SJSA1 (cell line): Measurements from ENCODE around the gene KRTAP10-8. TPM values are rescaled to one million over a fixed set of nuclear protein-coding genes. Genes with fewer than 3 reads are reported as not detected.
"Not testable (repeated sequence)": the region's sequence is repeated elsewhere in the genome, so short reads cannot be mapped to it uniquely, and the experiment has no call there.

Source experiments
- DNase-seq, 2 experiments: peaks; one replicate each; pipeline ENCODE4 v3.0.0-alpha.2; 2015 to 2020; ENCODE audit warnings: low spot score in 2 of 2, low read depth in 1 of 2
- H3K27ac ChIP-seq: fragments of 250-450 bp; sonication (Bioruptor Pico); 2 replicates; pipeline ENCODE4 v1.5.1; 2020; ENCODE audit warnings: mild to moderate bottlenecking, moderate library complexity
- H3K27me3 ChIP-seq: fragments of 250-450 bp; sonication (Bioruptor Pico); replicated peaks from 2 replicates; pipeline ENCODE4 v1.5.1; 2020; ENCODE audit warnings: mild to moderate bottlenecking, moderate library complexity
- H3K36me3 ChIP-seq: fragments of 250-450 bp; sonication (Bioruptor Pico); 2 replicates; pipeline ENCODE4 v1.5.1; 2020; ENCODE audit warnings: mild to moderate bottlenecking
- H3K4me1 ChIP-seq: fragments of 250-450 bp; sonication (Bioruptor Pico); replicated peaks from 2 replicates; pipeline ENCODE4 v1.6.1; 2021; ENCODE audit warnings: mild to moderate bottlenecking
- H3K4me3 ChIP-seq: fragments of 250-450 bp; sonication (Bioruptor Pico); 2 replicates; pipeline ENCODE4 v1.5.1; 2020; ENCODE audit warnings: mild to moderate bottlenecking
- H3K9me3 ChIP-seq: fragments of 250-450 bp; sonication (Bioruptor Pico); replicated peaks from 2 replicates; pipeline ENCODE4 v1.5.1; 2020; ENCODE audit warnings: mild to moderate bottlenecking
- total RNA-seq: library from RNA; depleted of rRNA; stranded (reverse); fragments of >200 nt; shearing (Covaris generic); gene quantifications from 2 replicates; pipeline ENCODE4 v1.2.3, GENCODE V29; 2014; rRNA removed

The KRTAP10-8 gene
- total RNA-seq, 1 experiment from 2014 or later = not detected

- Histone ChIP-seq H3K4me3 (no peak overlapping the region), H3K9me3 (0 out of 2 replicates have a peak, but pooled peaks cover 4% of the 10 kb centered on the region), H3K36me3 (no peaks in the 10 kb centered on the region), H3K4me1 (no peaks in the 10 kb centered on the region; the same call in 1 of the 2 replicates), H3K27me3 (no peaks in the 10 kb centered on the region; the same call in none of the 2 replicates), H3K27ac (no peak overlapping the region)
- no peak for DNase-seq
These were observed 45.0 kb downstream of the KRTAP10-8 start for GRCh38 chr21:44656868-44657267.

DNA sequence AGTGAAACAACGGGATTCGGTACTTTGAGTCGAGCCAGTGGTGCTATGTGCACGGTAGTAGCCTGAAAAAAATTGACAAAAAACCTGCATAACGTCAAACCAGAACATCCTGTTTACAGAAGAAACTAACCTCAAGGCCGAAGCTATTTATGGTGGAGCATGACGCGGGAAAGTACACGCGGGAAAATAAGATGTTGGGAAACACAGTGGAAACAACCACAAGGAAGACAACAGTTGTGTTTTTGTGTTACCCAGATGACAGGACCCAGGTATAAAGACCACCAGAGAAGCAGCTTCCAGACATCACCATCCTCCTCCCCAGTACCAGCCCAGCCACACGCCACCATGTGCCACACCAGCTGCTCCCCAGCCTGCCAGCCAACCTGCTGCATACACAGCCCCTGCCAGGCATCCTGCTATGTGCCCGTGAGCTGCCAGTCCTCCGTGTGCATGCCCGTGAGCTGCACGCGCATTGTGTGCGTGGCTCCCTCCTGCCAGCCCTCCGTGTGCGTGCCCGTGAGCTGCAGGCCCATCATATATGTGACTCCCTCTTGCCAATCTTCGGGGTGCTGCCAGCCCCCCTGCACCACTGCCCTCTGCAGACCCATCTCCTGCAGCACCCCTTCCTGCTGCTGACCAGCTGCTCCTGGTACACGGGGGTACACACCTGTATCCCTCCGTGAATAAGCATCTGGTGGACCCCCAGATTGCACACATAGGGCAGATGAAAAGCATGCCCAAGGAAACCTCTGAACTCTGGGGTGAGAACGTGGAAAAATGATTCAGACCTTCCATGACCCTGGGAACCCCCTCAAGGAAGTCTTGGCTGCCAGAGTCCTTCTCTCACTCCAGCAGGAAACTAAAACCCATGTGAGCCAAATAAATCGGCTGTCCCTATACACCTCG lies 46.0 kb downstream of the KRTAP10-8 start, which contains the start of gene KRTAP12-3:
Gene KRTAP12-3 (plus strand): TSS at position 298 of the 906 bp plus-strand sequence. CDS start 48 bp downstream, at position 346.
- H3K4me1 ChIP-seq = no peaks in the 10 kb centered on the region; the same call in 1 of the 2 replicates
- 0 out of 2 replicates have a peak, but pooled peaks cover 4% of the 10 kb centered on the region for H3K9me3 ChIP-seq
- H3K4me3 ChIP-seq = no peak within 1 kb of the TSS
- no peak within 1 kb of the TSS for H3K27ac ChIP-seq
- DNase-seq = no peak
- H3K36me3 ChIP-seq = no peaks in the 10 kb centered on the region
- no peaks in the 10 kb centered on the region; the same call in 1 of the 2 replicates for H3K27me3 ChIP-seq

- Histone ChIP-seq H3K27ac (no peak overlapping the region), H3K4me3 (no peak overlapping the region), H3K9me3 (0 out of 2 replicates have a peak, but pooled peaks cover 4% of the 10 kb centered on the region), H3K4me1 (no peaks in the 10 kb centered on the region; the same call in 1 of the 2 replicates), H3K36me3 (no peaks in the 10 kb centered on the region), H3K27me3 (no peaks in the 10 kb centered on the region; the same call in 1 of the 2 replicates)
- DNase-seq = no peak
These were observed 46.6 kb downstream of the KRTAP10-8 start for GRCh38 chr21:44658541-44658910.

DNA sequence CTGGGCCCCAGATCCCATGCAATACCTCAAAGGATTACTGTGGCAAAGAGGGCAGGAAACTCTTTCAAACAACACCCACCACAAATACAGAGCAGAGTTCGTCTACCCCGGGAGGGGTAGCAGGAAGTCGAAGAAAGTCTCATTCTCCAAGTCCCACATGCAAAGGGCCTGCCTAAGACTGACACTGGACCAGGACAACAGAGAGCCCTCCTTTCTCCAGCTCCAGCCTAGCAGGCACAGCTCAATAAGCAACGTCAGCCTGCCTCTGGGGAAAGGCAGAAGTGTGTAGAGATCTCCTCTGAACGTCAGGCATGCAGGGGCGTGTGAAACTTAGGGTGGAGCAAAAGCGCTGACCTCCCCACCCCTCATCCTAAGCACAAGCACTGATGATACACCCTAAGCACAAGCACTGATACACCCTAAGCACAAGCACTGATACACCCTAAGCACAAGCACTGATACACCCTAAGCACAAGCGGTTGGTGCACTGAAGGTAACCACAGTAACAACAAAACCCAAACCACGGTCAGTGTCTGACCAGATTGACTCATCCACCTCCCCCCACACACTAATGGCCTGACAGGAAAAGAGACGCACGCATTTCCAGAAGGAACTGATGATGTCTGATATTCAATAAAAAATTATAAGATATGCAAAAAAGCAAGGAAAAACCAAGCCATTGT lies 47.2 kb downstream of the KRTAP10-8 start:
- Histone ChIP-seq H3K36me3 (no peaks in the 10 kb centered on the region), H3K27me3 (no peaks in the 10 kb centered on the region; the same call in 1 of the 2 replicates), H3K27ac (no peak overlapping the region), H3K4me1 (no peaks in the 10 kb centered on the region; the same call in 1 of the 2 replicates), H3K4me3 (no peak overlapping the region), H3K9me3 (0 out of 2 replicates have a peak, but pooled peaks cover 4% of the 10 kb centered on the region)
- DNase-seq = no peak

DNA sequence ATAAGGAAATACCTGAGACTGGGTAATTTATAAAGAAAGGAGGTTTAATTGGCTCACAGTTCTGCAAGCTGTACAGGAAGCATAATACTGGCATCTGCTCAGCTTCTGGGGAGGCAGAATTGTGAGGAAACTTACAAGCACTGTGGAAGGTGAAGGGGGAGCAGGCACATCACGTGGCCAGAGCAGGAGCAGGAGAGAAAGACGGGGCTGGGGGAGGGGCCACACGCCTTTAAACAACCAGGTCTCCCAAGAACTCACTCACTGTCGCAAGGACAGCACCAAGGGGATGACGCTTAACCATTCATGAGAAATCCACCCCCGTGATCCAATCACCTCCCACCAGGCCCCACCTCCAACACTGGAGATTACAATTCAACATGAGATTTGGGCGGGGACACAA lies 49.7 kb downstream of the KRTAP10-8 start:
- not testable (repeated sequence) for H3K4me1 ChIP-seq, H3K36me3 ChIP-seq, H3K27ac ChIP-seq, H3K27me3 ChIP-seq, H3K9me3 ChIP-seq, H3K4me3 ChIP-seq
- DNase-seq = peak in 1 of 2 experiments; percentile 16

Other genes with a start within 250 kb of the KRTAP10-8 start
- 1.6 and 3.0 TPM in 2 replicates for gene LRRC3, start 156.6 kb upstream of the KRTAP10-8 start, total RNA-seq
- gene KRTAP10-1, start 71.9 kb upstream of the KRTAP10-8 start, total RNA-seq = not detected in 2 replicates
- not detected in 2 replicates for gene KRTAP10-2, start 60.6 kb upstream of the KRTAP10-8 start, total RNA-seq
- gene KRTAP10-3, start 53.3 kb upstream of the KRTAP10-8 start, total RNA-seq = not detected in 2 replicates
- gene KRTAP10-4, start 38.4 kb upstream of the KRTAP10-8 start, total RNA-seq = not detected in 2 replicates
- not detected in 2 replicates for gene KRTAP10-5, start 31.5 kb upstream of the KRTAP10-8 start, total RNA-seq
- not detected in 2 replicates for gene KRTAP10-6, start 19.6 kb upstream of the KRTAP10-8 start, total RNA-seq
- not detected in 2 replicates for gene KRTAP10-7, start 11.5 kb upstream of the KRTAP10-8 start, total RNA-seq
- not detected in 2 replicates for gene KRTAP10-9, start 15.0 kb downstream of the KRTAP10-8 start, total RNA-seq
- not detected in 2 replicates for gene KRTAP10-10, start 25.3 kb downstream of the KRTAP10-8 start, total RNA-seq
- not detected in 2 replicates for gene KRTAP10-11, start 34.3 kb downstream of the KRTAP10-8 start, total RNA-seq
- gene KRTAP12-4, start 42.6 kb downstream of the KRTAP10-8 start, total RNA-seq = not detected in 2 replicates
- gene KRTAP12-3, start 45.9 kb downstream of the KRTAP10-8 start, total RNA-seq = not detected in 2 replicates
- not detected in 2 replicates for gene KRTAP12-2, start 54.8 kb downstream of the KRTAP10-8 start, total RNA-seq
- not detected in 2 replicates for gene KRTAP12-1, start 70.1 kb downstream of the KRTAP10-8 start, total RNA-seq
- not detected in 2 replicates for gene KRTAP10-12, start 85.1 kb downstream of the KRTAP10-8 start, total RNA-seq
- not detected in 2 replicates for gene TSPEAR, start 99.5 kb downstream of the KRTAP10-8 start, total RNA-seq
- 74.7 and 110 TPM in 2 replicates for gene UBE2G2, start 189.7 kb downstream of the KRTAP10-8 start, total RNA-seq
- gene SUMO3, start 206.0 kb downstream of the KRTAP10-8 start, total RNA-seq = 137 and 173 TPM in 2 replicates